ENCODE measurements around the gene CITED1. TPM values are rescaled to one million over a fixed set of nuclear protein-coding genes. Genes with fewer than 3 reads are reported as not detected.

CITED1 gene
- total and polyA plus RNA-seq, 2 donors (not counting 3 experiments of a cell fraction or from before 2014, with no cell fraction given): not detected

- Histone ChIP-seq H3K36me3 (ENCODE audit: control insufficient read depth in 2 of 2, extremely low read depth in 1 of 2, insufficient read depth in 2 of 2, low read length in 2 of 2) (peaks cover 19 to 21% of the 10 kb centered on the region in 2 experiments), H2AFZ (ENCODE audit: low read depth, low read length) (no peak overlapping the region), H3K79me2 (ENCODE audit: control insufficient read depth, insufficient read depth, low read length) (peaks cover 22% of the 10 kb centered on the region), H4K20me1 (replicated peaks; ENCODE audit: control insufficient read depth, extremely low read depth, insufficient read depth, low read length) (no peaks in the 10 kb centered on the region), H3K4me3 (replicated peaks in 1 of 3; ENCODE audit: insufficient read depth in 1 of 3, low read depth in 1 of 3, low read length in 3 of 3) (no peak overlapping the region), H3K27ac (ENCODE audit: insufficient read depth, low read depth, low read length) (peak overlapping the region; percentile 51), H3K4me2 (ENCODE audit: insufficient read depth, low read length) (no peak overlapping the region), H3K27me3 (ENCODE audit: control insufficient read depth in 2 of 2, insufficient read depth in 2 of 2, low read length in 2 of 2) (no peaks in the 10 kb centered on the region), H3K9me1 (replicated peaks; ENCODE audit: control insufficient read depth, extremely low read depth, insufficient read depth, low read length) (no peaks in the 10 kb centered on the region), H3K9me3 (replicated peaks; ENCODE audit: control insufficient read depth, insufficient read depth, low read length) (no peaks in the 10 kb centered on the region), H3K9ac (replicated peaks; ENCODE audit: extremely low read depth, insufficient read depth, low read length) (no peak overlapping the region), H3K4me1 (ENCODE audit: control insufficient read depth, extremely low read depth, insufficient read depth, low read length) (peaks cover 40% of the 10 kb centered on the region)
- dilution Hi-C loops (cut with MboI; ENCODE audit: extremely low pct_ligation_motif_present, low sequenced_read_pairs) (no loop called here), intact Hi-C loops (cut with micrococcal nuclease) (no loop called here)
- no peak for TF ChIP-seq EZH2 (IDR thresholded peaks at IDR 0.05; ENCODE audit: borderline replicate concordance, low read depth, low read length, severe bottlenecking)
- TF ChIP-seq JUN (IDR thresholded peaks at IDR 0.05; ENCODE audit: borderline replicate concordance, insufficient read depth, insufficient read length, low read depth): no peak
- TF ChIP-seq MAX (IDR thresholded peaks at IDR 0.05; ENCODE audit: insufficient read depth, insufficient read length): no peak
- peak; percentile 50 for TF ChIP-seq FOS (IDR thresholded peaks at IDR 0.05; ENCODE audit: borderline replicate concordance, insufficient read depth, low read length)
- peak; percentile 37 for TF ChIP-seq POLR2A (IDR thresholded peaks at IDR 0.05; ENCODE audit: low read depth, low read length)
- no peak for TF ChIP-seq MYC (IDR thresholded peaks at IDR 0.05; ENCODE audit: low read depth, low read length)
- peak; percentile 16 for TF ChIP-seq POLR2AphosphoS5 (IDR thresholded peaks at IDR 0.05; ENCODE audit: insufficient read depth, low read depth, low read length)
- TF ChIP-seq GATA2 (IDR thresholded peaks at IDR 0.05; ENCODE audit: insufficient read depth, insufficient read length, low read depth, low read length): no peak
- TF ChIP-seq CTCF (IDR thresholded peaks at IDR 0.05; ENCODE audit: extremely low read depth in 1 of 2, insufficient read depth in 1 of 2, low read depth in 1 of 2, low read length in 2 of 2): no peak
- ChIA-PET POLR2A (no interaction called here), CTCF (interaction anchor here (0.8 to 2.4 kb wide), 2 partner anchors 24 to 26 kb away, joined by 3 to 9 read pairs; no protein-coding TSS in a partner anchor)
- BruUV-seq (replicated peaks): no TSS peak
- DNase-seq (ENCODE audit: low read depth, low spot score) (peak; percentile 26), FAIRE-seq (peak; percentile 89)
Observed at GRCh38 chrX:72269671-72270251, 36.0 kb downstream of the CITED1 start.
